AG04450 (cell line): ENCODE measurements around the gene MARK4. TPM values are rescaled to one million over a fixed set of nuclear protein-coding genes. Genes with fewer than 3 reads are reported as not detected.

Experiments
- CTCF ChIA-PET: fragments of 300-600, 350-600 bp; formaldehyde crosslinking; extraction: SDS; loops from one replicate; lab custom pipeline; 2022; ENCODE audit warnings: antibody characterized with exemption, inconsistent platforms; lab: Charles Lee
- POLR2A ChIA-PET: fragments of 350-600 bp; formaldehyde crosslinking; extraction: SDS; loops from one replicate; lab custom pipeline; 2021; ENCODE audit warnings: antibody characterized with exemption, inconsistent platforms; lab: Yijun Ruan, JAX
- DNase-seq: peaks from one replicate; pipeline ENCODE4 v3.0.0-alpha.2; 2011; ENCODE audit warnings: low read depth, low spot score
- H3K27ac ChIP-seq: one replicate; pipeline ENCODE4 v1.5.1; 2012; ENCODE audit warnings: low read depth, low read length, control low read depth
- H3K27me3 ChIP-seq: one replicate; pipeline ENCODE4 v1.6.0; 2012; ENCODE audit warnings: low read length; ENCODE audit not compliant: control insufficient read depth, insufficient read depth
- H3K4me3 ChIP-seq: 2 replicates; pipeline ENCODE4 v1.5.1; 2011; ENCODE audit warnings: mild to moderate bottlenecking, low read depth, low read length, control low read depth
- H3K9me3 ChIP-seq: 2 replicates; pipeline ENCODE4 v1.5.1; 2012; ENCODE audit warnings: low read length; ENCODE audit not compliant: control insufficient read depth, insufficient read depth
- polyA plus RNA-seq: library from polyadenylated mRNA; depleted of rRNA; stranded (reverse); fragments of >200 nt; gene quantifications from 2 replicates; pipeline ENCODE4 v1.2.3, GENCODE V29; 2011
- TF ChIP-seq, protein P1 (sequence below): IDR thresholded peaks from 2 replicates; pipeline ENCODE4 v1.5.1; 2011; ENCODE audit warnings: low read depth, low read length, control low read depth, inconsistent platforms

Gene MARK4
- polyA plus RNA-seq, 1 experiment: 12.6 TPM

DNA sequence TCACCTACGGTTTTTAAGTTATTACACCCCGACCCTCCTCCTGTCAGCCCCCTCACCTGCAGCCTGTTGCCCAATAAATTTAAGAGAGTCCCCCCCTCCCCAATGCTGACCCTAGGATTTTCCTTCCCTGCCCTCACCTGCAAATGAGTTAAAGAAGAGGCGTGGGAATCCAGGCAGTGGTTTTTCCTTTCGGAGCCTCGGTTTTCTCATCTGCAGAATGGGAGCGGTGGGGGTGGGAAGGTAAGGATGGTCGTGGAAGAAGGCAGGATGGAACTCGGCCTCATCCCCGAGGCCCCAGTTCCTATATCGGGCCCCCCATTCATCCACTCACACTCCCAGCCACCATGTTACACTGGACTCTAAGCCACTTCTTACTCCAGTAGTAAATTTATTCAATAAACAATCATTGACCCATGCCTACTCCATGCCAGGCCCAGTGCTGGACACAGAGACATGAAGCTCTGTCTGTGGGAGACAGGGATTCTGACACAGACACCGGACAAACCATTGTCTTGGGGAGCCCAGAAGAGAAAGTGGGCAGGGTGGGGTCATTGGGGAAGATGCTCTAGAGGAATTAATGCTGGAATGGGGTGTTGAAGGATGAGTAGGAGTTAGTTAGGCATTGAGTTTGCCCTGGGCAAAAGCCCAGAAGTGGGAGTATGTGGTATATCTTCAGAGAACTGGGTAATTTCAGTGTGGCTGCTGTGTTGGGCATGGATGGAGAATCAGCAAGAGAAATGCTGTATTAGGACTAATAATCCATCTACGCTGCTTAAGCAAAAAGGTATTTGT, 52.4 kb downstream of the MARK4 start:
- peaks cover 13% of the 10 kb centered on the region for H3K9me3 ChIP-seq

DNA sequence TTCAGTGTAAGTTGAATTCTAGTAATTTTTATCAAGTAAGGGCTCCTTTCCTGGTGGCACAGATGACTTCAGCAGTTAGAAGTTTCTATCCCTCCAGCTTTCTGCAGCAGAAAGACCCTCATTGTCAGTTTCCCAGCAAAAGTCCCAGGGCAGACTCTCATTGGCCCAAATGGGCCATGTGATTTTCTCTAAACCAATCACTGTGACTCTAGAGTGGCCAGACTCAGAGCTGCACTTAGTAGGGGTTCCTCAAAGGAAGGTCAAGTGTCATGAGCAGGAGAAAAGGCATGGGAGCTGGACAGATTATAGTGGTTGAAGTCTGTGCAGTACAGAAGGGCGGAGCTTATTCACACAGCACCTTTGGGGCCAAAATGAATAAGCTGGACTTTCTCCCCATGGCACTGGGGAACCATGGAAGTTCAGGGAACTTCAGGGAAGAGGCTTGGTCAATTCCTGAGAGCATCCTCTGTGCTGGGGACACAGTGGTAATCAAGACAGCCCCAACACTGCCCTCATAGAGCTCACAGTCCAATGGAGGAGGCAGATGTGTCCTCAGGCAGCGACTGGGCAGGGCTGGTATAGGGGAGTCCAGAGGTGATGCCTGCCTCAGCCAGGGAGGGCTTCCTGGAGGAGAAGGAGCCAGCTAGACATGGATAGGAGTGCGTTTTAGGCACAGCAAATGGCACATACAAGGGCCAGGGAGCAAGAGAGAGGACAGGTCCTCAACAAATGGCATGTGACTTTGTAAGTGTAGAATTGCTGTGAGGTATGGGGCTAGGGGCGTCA, 53.3 kb downstream of the MARK4 start:
- CTCF ChIA-PET: no interaction called here
- Histone ChIP-seq H3K27ac (no peak overlapping the region), H3K27me3 (peaks cover 2% of the 10 kb centered on the region), H3K4me3 (no peak overlapping the region), H3K9me3 (peaks cover 13% of the 10 kb centered on the region)
- POLR2A ChIA-PET: no interaction called here
- no peak for DNase-seq
- TF ChIP-seq, protein P1, sequence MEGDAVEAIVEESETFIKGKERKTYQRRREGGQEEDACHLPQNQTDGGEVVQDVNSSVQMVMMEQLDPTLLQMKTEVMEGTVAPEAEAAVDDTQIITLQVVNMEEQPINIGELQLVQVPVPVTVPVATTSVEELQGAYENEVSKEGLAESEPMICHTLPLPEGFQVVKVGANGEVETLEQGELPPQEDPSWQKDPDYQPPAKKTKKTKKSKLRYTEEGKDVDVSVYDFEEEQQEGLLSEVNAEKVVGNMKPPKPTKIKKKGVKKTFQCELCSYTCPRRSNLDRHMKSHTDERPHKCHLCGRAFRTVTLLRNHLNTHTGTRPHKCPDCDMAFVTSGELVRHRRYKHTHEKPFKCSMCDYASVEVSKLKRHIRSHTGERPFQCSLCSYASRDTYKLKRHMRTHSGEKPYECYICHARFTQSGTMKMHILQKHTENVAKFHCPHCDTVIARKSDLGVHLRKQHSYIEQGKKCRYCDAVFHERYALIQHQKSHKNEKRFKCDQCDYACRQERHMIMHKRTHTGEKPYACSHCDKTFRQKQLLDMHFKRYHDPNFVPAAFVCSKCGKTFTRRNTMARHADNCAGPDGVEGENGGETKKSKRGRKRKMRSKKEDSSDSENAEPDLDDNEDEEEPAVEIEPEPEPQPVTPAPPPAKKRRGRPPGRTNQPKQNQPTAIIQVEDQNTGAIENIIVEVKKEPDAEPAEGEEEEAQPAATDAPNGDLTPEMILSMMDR: no peak

More for the DNA sequence above, 52.4 kb downstream of the MARK4 start:
- TF ChIP-seq, protein P1: no peak
- peaks cover 2% of the 10 kb centered on the region for H3K27me3 ChIP-seq
- no peak for DNase-seq
- H3K27ac ChIP-seq: no peak overlapping the region
- ChIA-PET CTCF (no interaction called here), POLR2A (no interaction called here)
- H3K4me3 ChIP-seq: no peak overlapping the region

DNA sequence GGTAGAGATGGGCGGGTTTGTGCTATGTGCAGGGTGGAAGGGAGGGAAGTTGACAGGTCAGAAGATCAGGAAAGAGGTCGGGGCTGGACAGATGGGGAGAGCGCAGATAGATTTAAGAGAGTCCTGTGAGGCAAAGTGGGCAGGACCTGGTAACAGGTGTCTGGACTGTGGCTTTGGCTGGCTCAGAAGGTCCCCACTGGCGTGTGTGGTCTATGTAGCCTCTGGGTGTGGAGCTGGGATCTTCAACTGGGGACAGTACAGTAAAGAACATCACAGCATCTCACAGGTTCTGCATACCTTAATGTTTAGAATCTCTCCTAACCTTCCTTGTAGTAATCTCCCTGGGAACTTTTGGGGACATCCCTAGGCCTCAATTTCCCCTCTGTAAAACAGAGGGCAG, 53.9 kb downstream of the MARK4 start:
- Histone ChIP-seq H3K27me3 (peaks cover 2% of the 10 kb centered on the region), H3K27ac (no peak overlapping the region), H3K9me3 (peaks cover 13% of the 10 kb centered on the region), H3K4me3 (no peak overlapping the region)
- no peak for DNase-seq
- TF ChIP-seq, protein P1: no peak
- ChIA-PET CTCF (no interaction called here), POLR2A (no interaction called here)

DNA sequence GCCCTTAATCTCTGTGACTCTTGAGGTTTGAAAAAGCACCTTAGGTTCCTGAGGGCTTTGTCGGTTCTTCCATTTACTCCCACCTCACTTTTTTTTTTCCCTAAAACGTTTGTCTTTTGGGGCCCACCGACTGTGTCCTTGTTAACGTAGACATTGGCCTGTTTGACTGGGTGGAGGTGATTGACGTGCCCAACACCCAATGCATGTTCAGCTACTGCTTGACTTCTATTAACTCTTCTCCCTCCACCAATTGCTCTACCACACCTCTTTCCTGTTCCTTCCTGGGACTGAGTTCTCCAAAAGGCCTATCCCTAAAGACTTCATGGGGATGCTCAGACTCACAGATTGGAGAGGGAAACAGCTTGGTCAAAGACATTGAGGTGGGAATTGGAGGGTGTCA, 54.4 kb downstream of the MARK4 start:
- ChIA-PET CTCF (no interaction called here), POLR2A (no interaction called here)
- DNase-seq: no peak
- H3K9me3 ChIP-seq: peaks cover 13% of the 10 kb centered on the region
- no peak overlapping the region for H3K4me3 ChIP-seq
- TF ChIP-seq, protein P1: no peak
- H3K27ac ChIP-seq: no peak overlapping the region
- peaks cover 2% of the 10 kb centered on the region for H3K27me3 ChIP-seq

DNA sequence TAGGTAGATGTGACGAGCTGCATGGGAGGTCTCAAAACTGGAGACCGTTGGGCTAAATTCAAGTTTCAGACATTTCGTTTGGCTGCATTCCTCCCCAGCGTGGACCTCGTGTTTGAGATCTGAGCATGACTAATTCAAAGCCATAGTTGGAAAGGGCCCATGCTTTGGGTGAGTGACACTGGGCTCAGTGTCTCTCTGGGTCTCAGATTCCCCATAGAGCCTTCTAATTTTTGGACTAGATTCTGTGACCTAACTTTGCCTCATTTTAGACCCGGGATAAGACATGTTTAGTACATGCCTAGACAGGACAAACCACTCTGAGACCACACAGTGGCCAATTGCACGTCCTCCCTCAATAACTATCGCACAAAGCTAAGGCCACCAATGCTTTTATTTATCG, 55.0 kb downstream of the MARK4 start:
- TF ChIP-seq, protein P1: no peak
- ChIA-PET POLR2A (interaction anchor here (0.6 kb wide), 2 partner anchors 23 to 1839 kb away, joined by 3 to 6 read pairs; no protein-coding TSS in a partner anchor), CTCF (no interaction called here)
- DNase-seq: no peak
- H3K27me3 ChIP-seq: peaks cover 2% of the 10 kb centered on the region
- peaks cover 13% of the 10 kb centered on the region for H3K9me3 ChIP-seq
- no peak overlapping the region for H3K27ac ChIP-seq
- H3K4me3 ChIP-seq: no peak overlapping the region
